GM21390 (cell line): ENCODE measurements around the gene VWA2.

Experiments used
- ATAC-seq: cut with Tn5 transposase; IDR thresholded peaks from one replicate; pipeline ENCODE4 v1.9.1; 2021; ENCODE audit not compliant: unreplicated experiment

The VWA2 gene

GRCh38 chr10:114246679-114247305 lies 7.7 kb downstream of the VWA2 start:
- no peak for ATAC-seq

GRCh38 chr10:114250236-114250635 lies 11.2 kb downstream of the VWA2 start:
- ATAC-seq, result no peak

DNA sequence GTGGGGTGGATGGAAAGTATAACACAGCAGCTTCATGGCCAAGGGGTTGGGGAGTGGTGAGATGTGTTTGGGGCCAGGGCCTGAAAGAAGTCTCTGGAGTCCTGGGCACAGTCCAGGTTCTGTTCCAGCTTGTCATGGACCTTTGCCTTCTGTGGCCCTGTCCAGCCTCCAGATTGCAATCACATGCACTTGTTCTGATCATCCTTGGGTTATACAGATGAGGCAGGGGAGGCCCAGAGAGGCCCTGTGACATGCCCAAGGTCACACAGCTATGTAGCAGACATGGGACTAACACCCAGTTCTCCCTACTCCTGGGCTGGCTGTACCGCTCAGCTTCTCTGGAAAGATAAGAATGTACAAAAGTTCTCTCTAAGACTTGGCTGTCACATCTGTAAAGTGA lies 11.7 kb downstream of the VWA2 start:
- no peak for ATAC-seq

GRCh38 chr10:114252092-114252491 lies 13.0 kb downstream of the VWA2 start:
- ATAC-seq, result no peak

- no peak for ATAC-seq
Measured at GRCh38 chr10:114252883-114253282, 13.8 kb downstream of the VWA2 start.

DNA sequence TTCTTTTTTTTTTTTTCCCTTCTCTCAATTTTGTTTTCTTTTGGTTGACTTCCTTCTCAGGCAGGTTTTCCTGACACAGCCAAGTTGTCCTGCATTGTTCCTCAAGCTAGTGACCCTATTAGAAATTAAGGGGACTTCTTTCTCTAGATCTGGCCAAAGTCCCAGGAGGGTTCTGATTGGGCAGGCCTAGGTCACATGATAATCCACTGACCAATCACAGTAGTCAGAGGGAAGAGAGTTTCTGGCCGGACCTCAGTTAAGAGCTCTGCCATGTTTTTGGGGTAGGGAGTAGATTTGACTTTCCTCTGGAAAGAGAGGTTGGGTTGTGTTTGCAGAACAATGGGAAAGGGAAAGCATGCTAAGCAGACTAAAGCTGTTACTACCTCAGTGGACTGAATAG lies 16.2 kb downstream of the VWA2 start:
- ATAC-seq, result no peak

GRCh38 chr10:114256008-114256765 lies 17.1 kb downstream of the VWA2 start:
- no peak for ATAC-seq

DNA sequence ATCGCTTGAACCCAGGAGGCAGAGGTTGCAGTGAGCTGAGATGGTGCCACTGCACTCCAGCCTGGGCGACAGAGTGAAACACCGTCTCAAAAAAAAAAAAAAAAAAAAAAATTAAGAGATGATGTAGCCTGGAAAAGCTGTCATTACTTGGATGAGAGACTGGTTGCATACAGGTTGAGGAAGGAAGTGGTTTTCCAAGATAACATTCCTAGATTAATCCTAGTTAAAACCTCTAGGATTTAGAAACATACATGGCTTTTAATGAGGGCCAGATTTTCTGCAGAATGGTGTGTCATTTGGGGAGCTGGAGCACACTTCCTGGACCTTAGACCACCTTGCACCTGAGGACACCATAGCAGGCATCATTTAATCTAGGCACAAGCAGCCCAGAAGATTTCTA lies 17.8 kb downstream of the VWA2 start:
- no peak for ATAC-seq

GRCh38 chr10:114257498-114257897 lies 18.4 kb downstream of the VWA2 start:
- ATAC-seq, result no peak

GRCh38 chr10:114258274-114258840 lies 19.3 kb downstream of the VWA2 start:
- ATAC-seq, result no peak

GRCh38 chr10:114259824-114260223 lies 20.8 kb downstream of the VWA2 start:
- ATAC-seq, result no peak

- ATAC-seq, result no peak
Measured at GRCh38 chr10:114260366-114260765, 21.3 kb downstream of the VWA2 start.

- no peak for ATAC-seq
Measured at GRCh38 chr10:114261076-114261475, 22.0 kb downstream of the VWA2 start.

- no peak for ATAC-seq
Measured at GRCh38 chr10:114262496-114262895, 23.4 kb downstream of the VWA2 start.

DNA sequence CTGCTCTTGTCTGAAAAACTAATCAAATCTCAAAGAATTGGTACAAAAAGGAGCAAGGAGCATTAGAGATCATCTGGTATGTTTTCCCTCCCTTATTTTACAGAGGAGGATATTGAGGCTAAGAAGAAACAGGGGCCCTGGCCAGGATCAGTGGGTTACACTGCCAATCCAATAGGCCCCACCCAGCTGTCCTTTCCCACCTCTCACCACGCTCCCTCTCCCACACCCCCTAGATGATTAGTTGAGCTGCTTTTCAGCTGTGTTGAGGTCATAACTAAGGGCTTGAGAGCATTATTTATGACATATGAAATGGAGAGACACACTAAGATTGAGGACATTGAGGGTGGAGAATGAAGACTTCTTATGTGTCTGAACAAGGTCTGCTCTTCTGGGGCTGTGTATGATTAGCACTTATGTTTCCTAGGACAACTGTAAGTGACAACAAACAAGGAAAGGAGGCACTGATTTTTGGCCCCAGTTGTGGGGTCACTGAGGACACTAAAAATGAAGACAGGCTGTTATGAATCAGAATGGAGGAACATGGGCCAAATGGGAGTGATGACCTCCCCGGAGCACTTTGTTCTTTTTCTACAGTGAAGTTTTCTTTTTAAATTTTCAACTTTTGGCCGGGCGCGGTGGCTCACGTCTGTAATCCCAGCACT lies 26.5 kb downstream of the VWA2 start:
- no peak for ATAC-seq

DNA sequence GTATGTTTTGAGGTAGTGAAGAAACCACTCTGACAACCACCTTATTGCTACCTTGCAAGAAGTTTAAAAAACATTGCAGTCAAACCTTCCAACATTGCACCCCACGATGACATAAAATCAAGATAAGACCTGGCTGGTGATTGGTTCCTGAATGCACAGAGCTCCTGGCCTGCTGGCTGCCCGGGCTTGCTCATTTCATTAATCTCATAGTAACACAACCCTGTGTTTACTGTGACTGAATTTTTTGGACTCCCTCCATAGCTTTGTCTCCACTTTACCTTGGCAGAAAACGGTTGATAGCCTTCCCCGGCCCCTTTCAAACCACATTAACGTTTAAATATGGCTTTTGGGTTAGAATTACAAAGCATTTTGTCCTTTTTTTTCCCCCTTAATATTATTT lies 27.5 kb downstream of the VWA2 start:
- no peak for ATAC-seq

GRCh38 chr10:114271075-114271778 lies 32.2 kb downstream of the VWA2 start:
- no peak for ATAC-seq

GRCh38 chr10:114271779-114272167 lies 32.7 kb downstream of the VWA2 start:
- no peak for ATAC-seq

- ATAC-seq, result no peak
Measured at GRCh38 chr10:114272696-114273095, 33.6 kb downstream of the VWA2 start.

- ATAC-seq, result no peak
Measured at GRCh38 chr10:114273910-114274309, 34.9 kb downstream of the VWA2 start.
